ENCODE measurements around the gene BACH1.

Gene BACH1

GRCh38 chr21:29290240-29290639 lies 8.5 kb upstream of the BACH1 start:
- no peak for DNase-seq (ENCODE audit: low read depth, low spot score)
- H3K4me3 ChIP-seq (ENCODE audit: low read depth, low read length), result no peak overlapping the region
- in situ Hi-C loops (cut with HindIII; ENCODE audit: low sequenced_read_pairs), result no loop called here
- no peak for TF ChIP-seq CTCF (IDR thresholded peaks at IDR 0.05; ENCODE audit: low read depth, low read length)

DNA sequence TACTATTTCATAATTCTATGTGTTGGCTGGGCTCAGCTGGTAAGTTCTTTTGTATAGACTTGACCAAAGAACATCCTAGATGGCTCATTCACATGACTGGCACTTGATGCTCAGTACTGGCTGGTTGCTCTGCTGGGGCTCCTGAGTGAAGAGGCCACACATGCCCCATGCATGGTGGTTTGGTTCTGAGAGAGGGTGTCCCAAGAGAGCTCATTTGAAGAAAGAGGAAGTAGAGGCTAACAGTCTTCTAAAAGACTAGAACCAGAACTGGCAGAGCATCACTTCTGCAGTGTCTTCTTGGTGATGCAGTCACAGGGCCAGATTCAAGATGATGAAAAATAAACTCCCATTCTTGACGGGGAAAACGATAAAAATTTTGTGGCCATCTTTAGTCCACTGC lies 5.2 kb upstream of the BACH1 start:
- DNase-seq (ENCODE audit: low read depth, low spot score), result no peak
- TF ChIP-seq CTCF (IDR thresholded peaks at IDR 0.05; ENCODE audit: low read depth, low read length), result no peak
- no peak overlapping the region for H3K4me3 ChIP-seq (ENCODE audit: low read depth, low read length)
- in situ Hi-C loops (cut with HindIII; ENCODE audit: low sequenced_read_pairs), result no loop called here

GRCh38 chr21:29295066-29295650 lies 3.6 kb upstream of the BACH1 start:
- no peak for TF ChIP-seq CTCF (IDR thresholded peaks at IDR 0.05; ENCODE audit: low read depth, low read length)
- no peak for DNase-seq (ENCODE audit: low read depth, low spot score)
- no peak overlapping the region for H3K4me3 ChIP-seq (ENCODE audit: low read depth, low read length)
- in situ Hi-C loops (cut with HindIII; ENCODE audit: low sequenced_read_pairs), result no loop called here

DNA sequence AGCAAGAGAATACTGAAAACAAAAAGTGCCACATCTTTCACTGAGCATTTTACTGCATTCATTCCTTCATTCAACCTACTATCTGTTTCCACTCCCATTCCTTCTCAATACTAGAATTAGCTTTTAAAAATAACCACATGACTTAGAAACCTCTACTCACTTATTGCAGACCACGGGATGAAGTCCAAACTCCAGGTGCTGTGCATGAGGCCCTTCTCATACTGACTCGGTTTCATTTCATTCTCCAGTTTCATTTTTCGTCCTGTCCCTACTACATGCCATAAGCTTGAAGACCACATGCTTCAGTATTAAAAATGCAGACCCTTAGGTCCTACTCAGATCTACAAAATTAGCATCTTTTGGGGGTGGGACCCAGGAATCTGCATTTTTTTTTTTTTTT lies 2.3 kb upstream of the BACH1 start:
- no peak for TF ChIP-seq CTCF (IDR thresholded peaks at IDR 0.05; ENCODE audit: low read depth, low read length)
- H3K4me3 ChIP-seq (ENCODE audit: low read depth, low read length), result no peak overlapping the region
- in situ Hi-C loops (cut with HindIII; ENCODE audit: low sequenced_read_pairs), result no loop called here

DNA sequence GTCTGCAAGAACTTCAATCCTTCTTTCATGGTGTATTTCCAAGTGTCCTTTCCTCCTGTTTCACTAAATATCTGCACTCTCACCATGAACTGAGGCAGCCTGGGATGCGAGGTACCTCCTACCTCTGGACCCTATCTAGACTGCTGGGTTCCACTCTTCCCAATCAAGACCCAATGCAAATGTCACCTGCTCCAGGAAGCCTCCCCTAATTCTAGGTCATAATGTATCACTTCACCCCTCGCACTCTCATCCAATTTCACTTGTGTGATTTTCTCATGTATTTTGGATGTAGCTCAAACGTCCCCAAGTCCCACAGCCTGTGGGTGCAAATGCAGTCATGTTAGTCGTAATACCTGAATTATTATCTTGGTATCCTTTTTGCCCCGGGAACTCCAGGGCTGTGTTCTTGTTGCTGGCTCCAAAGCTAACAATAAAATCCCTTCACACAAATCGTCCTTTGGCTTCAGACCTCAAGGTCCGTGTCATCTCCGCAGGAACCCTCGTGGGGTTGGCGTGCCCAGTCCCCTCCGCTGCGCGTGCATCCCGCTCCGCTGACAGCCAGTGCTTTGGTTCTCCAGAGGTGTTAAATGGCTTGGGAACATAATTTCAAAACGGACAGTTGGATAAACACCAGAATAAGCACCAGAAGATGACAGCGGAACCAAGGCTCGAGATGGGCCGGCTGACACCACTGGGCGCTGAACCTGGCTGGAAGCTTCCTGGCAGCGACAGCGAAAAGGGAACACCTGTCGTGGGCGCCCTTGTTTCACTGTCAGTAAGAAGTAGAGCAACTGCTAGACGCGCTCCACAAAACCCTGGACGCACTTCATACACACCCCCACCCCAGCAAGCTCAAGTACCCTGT lies 1.0 kb upstream of the BACH1 start:
- peak overlapping the region; percentile 42 for H3K4me3 ChIP-seq (ENCODE audit: low read depth, low read length)
- TF ChIP-seq CTCF (IDR thresholded peaks at IDR 0.05; ENCODE audit: low read depth, low read length), result no peak
- no peak for DNase-seq (ENCODE audit: low read depth, low spot score)
- in situ Hi-C loops (cut with HindIII; ENCODE audit: low sequenced_read_pairs), result no loop called here

More for the DNA sequence above, 2.3 kb upstream of the BACH1 start:
- DNase-seq (ENCODE audit: low read depth, low spot score), result no peak

DNA sequence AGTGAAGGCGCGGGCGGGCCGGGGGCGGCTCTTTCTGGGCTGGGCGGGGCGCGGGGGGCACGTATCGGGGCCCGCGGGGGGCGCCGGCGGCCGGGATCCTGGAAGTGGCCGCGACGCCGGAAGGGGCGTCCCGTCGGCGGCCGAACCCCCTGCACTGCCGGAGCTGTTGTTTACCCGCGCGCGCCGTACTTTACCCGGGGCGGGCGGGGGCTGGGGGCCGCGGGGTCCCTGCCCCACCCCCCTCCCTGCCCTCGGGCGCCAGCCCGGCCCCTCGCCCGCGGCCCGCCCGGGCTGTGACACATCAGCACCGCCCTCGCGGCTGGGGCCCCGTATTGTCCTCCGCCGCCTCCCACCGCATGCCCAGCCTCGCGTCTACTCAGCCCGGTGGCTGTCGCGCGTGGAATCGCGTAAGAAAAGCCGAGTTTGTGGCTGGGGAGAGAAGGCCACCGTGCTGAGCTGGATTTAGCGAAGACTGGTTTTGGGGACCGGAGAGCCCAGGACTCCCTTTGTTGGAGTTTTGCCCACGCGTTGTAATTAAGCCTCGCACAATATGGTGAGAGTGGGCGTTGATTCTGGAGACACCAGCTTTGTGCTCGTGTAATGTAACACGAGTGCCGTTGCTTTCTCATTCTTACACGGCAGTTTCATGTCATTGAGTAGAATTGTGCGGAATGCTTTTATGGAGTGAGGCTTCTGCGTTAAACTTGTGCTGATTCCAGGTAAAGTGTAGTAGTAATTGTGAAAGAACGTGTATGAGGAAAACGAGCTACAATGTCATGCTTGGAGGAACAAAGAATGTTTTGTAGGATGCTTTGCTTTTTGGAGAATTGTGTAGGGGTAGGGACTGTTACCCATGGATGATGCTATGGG lies 559 bp downstream of the BACH1 start:
- peak; percentile 60 for DNase-seq (ENCODE audit: low read depth, low spot score)
- no peak for TF ChIP-seq CTCF (IDR thresholded peaks at IDR 0.05; ENCODE audit: low read depth, low read length)
- H3K4me3 ChIP-seq (ENCODE audit: low read depth, low read length), result peak overlapping the region; percentile 95
- in situ Hi-C loops (cut with HindIII; ENCODE audit: low sequenced_read_pairs), result no loop called here
